Right lung (tissue), 5 donors: ENCODE measurements around the gene VAV3. TPM values are rescaled to one million over a fixed set of nuclear protein-coding genes. Genes with fewer than 3 reads are reported as not detected.
"Not testable (repeated sequence)": the region's sequence is repeated elsewhere in the genome, so short reads cannot be mapped to it uniquely, and the experiment has no call there.

Experiments
- DNase-seq, 2 donors: peaks; one replicate each; pipeline ENCODE4 v3.0.0-alpha.2; 2013
- polyA plus RNA-seq, 5 donors: library from polyadenylated mRNA; unstranded; fragments of 120-200 nt; gene quantifications; one replicate each; pipeline versions ENCODE4 v1.2.1 to v1.2.3, GENCODE V29; 2013; ENCODE audit warnings: inconsistent platforms in 1 of 5, low replicate concordance in 1 of 5; ENCODE audit not compliant: insufficient read length in 5 of 5, insufficient read depth in 1 of 5

Gene VAV3
- polyA plus RNA-seq, 5 donors = 5.9 to 6.8 (median 6.6) TPM

DNA sequence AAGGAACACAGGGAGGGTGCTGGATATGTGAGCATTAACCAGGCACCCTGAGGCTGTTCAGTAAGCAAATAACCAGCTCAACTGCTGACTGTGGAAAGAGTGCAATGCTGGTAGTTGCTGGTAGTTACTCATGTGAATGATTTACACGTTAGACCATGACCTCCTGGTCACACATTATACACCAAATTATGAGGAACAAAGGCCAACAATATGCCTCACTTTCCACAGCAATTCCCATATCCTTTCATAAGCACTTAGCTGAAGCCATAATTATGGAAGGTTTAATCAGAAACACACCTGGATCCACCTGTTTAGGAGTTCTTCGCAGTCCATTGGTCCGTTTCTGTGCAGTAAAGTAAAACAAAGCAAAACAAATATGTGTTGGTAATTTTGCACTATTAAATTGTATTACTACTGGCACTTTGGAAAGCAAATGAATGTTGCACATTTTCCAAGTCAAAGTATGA is 281.8 kb downstream of the VAV3 start:
- DNase-seq = no peak

GRCh38 chr1:107682467-107682866 is 282.5 kb downstream of the VAV3 start:
- no peak for DNase-seq

- no peak for DNase-seq
Measured at GRCh38 chr1:107681001-107681479, 283.9 kb downstream of the VAV3 start.

DNA sequence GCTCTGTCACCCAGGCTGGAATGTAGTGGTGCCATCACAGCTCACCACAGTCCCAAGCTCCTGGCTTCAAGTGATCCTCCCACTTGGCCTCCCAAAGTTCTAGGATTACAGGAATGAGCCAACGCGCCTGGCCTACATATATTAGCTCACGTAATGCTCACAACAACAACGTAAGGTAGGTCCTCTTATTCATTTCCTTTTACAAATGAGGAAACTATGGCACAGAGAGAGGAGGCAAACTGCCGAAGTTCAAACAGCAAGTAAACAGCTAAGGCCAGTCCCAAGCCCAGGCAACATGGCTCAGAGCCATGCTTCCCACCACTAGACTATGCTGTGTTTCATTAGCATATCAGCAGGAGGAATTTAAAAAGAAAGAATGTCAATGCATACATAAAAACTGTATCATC is 284.4 kb downstream of the VAV3 start:
- no peak for DNase-seq

DNA sequence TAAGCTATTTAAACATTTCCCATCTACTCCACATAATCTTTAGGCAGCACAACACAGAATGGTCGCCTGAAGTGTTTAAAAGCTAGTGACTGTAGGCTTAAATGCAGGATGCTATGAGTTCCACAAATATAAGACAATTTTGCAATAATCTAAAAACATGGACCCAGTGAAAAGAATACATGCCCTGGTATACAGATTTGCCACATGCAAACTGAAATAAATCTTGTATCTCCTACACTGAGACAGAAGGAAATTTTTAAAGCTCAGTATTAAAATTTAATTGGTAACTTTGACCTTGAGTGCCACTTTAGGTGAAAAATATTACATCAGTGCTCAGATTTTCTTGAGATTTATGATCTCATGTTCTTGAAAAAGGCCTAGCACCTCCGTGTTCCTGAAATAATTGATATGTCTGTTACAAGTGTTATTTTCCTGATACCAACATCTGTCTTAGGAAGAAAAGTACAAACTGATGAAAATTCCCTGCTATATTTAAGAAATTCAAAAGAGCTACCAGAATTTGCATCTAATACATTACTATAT is 285.5 kb downstream of the VAV3 start:
- no peak for DNase-seq

- no peak for DNase-seq
Measured at GRCh38 chr1:107678993-107679392, 286.0 kb downstream of the VAV3 start.

- DNase-seq = no peak
Measured at GRCh38 chr1:107677697-107678096, 287.3 kb downstream of the VAV3 start.

- DNase-seq = no peak
Measured at GRCh38 chr1:107674486-107674885, 290.5 kb downstream of the VAV3 start.

DNA sequence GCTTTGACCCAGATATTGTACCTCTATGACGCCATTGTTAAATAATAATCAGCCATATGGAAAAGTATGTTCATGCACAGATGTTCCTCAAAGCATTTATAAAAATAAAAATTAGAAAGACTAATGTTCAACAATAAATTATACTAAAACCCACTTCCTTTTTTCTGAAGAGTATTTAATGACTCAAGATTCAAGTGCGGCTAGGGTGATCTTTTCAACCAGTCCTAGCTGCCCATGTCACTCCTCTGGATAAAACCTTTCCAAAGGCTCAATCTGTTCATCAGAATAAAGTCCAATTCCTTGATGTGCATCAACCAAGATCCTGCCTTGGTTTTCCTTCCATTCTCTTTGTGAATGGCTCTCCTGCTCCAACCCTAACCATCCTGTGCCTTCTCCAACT is 292.0 kb downstream of the VAV3 start:
- DNase-seq = no peak

DNA sequence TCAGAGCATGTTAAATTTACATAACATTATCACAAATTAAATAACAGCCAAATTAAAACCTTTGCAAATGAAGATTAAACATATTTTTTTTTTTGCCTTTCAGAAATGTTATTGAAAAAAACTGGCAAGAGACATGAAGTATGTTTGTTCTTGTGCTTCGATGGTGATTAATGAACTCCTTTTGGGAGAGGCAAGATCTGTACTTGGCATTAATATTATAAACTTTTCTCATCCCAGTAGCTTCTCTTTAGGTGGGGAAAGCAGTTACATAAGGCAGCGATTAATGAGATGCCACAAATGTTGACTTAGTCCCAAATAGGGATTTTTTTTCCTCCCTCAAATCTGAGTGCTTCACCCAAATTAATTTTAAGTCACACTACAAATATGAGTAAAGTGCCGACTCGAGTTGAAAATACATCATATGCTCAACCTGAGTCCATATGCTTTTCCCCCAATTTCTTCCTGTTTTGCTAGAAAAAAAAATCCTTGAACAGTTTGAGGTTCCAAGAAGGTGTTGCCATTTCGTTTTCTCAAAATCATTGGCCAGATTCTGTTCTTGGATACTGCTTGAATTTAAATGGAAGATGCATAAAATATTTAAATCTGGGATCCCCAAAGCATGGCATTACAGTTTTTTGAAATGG is 294.5 kb downstream of the VAV3 start:
- peak in 1 of 2 donors; percentile 11 for DNase-seq

DNA sequence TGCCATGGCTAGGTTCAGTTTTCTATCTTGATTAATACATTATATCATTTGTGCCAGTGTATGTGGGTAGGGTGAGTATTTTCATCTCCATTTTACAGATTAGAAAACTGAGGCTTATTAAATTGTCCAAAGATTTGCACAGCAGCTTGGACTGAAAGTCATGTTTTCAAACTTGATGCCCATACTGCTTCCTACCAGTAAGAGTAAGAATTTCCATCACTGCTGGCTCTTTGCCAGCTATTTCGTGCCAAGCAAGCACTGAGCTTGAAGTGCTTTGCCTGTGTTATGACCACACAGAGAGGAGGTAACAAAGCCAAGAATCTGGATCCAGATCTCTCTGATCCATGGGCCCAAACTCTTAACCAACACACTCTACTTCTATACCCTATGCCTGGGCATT is 295.0 kb downstream of the VAV3 start:
- DNase-seq = peak; percentile 42 to 44

GRCh38 chr1:107668762-107669161 is 296.2 kb downstream of the VAV3 start:
- DNase-seq = no peak

DNA sequence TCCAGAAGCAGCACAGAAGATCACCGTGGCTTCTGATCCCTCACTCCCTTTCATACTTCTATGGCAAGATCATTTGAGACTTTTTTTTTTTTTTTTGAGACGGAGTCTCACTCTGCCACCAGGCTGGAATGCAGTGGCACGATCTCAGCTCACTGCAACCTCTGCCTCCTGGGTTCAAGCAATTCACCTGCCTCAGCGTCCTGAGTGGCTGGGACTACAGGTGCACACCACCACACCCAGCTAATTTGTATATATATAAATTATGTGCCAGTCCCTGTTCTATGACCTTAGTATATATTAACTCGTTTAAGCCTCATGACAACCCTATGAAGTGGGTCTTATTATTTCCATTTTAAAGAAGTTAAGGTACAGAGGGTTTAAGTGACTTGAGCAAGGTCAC is 298.5 kb downstream of the VAV3 start:
- no peak for DNase-seq

DNA sequence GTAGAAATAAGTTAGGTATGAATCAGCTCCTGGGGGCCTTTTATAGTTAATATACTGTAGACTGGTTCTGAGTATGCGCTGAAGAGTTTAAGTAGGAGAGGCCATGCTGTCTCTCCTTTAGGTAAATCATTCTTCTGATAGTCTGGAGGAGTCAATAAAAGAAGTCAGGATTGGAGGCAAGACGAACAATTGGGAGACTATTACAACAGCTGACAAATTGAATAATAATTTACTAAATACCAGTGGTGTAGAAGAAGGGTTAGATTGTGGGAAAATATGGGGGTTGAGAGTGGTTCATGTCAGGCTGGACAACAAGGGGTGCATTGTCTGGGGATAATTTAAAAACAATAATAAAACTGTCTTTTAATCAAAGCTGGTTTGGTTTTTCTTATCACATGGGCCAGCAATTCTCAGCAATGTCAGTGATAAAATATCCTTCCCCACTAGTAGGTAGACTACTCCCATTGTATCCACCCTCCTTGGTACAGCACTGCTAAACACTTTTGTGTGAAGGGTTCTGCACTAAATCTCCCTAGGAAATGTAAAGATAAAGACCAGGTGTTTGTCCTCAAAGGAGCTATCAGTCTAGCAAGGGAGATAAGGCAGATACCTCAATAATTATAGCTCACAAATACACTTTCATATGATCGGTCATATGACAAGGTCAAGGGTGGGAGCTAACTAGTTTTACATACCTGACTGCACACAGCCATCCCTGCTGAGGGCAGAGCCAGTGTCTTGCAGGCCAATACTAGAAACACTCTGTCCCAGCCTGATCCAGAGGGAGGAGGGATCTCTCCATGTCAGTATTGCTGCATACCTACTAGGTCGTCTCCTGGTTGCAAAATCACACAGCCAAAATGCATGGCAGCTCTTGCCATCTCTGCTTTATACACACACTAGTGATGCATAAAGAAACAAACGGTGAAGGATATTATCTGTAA is 299.7 kb downstream of the VAV3 start:
- DNase-seq = no peak

DNA sequence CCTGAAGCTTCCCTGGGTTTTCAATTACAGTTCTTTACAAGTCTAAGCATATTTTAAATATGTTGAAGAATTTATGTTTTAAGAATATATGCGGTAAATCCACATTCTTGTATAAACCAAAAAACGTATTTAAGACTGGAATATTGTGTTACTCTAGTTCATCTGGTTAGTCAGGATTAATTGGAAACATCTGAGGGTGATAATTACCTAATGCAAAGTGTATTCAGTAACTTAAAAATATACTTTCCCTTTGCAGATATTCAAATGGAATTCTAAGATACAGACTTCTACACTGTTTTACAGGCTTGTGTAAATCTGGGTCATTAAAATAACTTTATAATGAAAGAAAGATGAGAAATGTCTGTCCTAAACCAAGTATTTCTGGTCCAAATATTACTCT is 302.0 kb downstream of the VAV3 start:
- no peak for DNase-seq

GRCh38 chr1:107661158-107661557 is 303.8 kb downstream of the VAV3 start:
- DNase-seq = no peak

DNA sequence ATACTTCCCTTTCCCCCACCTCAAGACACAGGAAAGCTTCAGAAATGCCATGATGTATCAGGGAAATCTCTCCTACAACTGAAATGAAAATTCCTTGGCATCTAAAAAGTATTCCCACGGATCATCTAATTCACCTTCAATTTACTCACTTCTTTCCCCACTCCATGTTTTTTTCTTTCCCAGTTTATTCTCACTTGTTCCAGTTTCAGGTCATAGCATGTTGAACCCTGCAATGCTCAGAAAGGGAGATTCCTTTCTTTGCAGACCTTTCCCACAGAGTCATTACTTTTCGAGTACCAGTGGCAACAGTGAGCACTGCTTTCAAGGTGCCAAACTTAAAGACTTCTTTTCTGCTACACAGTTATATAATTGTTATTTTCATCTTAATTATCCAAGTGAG is 305.0 kb downstream of the VAV3 start:
- no peak for DNase-seq

- no peak for DNase-seq
Measured at GRCh38 chr1:107657356-107657755, 307.6 kb downstream of the VAV3 start.

DNA sequence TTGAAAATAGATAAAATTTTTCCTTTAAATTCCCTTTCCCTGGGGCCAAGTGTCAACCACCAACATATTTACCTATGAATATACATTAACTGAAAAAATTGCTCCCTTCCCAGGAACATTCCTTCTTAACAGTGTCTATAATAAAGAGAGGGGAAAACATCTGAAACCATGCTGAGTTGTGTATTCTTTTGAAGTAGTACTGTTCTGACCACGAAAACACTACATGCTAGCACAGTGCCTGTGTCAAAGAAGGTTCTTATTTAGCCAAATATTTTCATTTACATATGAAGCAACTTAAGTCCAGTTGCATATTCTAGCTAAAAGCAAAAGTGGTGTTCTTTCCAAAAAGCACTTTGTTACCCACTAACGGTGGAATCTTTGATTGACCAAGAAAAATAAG is 311.2 kb downstream of the VAV3 start:
- no peak for DNase-seq

DNA sequence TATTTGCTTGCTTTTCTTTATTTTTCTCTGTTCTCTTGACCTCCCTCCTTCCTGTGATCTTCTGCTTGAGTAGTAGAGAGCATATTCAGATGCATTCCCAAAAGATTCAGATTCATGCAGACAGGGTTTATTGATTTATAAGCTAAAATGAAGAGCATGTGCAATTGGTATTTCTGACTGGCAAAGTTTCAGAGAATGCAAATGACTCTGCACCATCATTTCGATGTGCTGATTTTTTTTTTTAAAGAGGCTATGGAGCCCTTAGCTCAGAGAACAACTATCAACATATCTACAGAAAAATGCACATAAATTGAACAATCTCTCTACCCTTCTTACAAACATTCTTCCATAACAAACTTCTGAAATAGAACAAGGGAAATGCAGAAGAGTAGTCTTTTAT is 312.0 kb downstream of the VAV3 start:
- no peak for DNase-seq

DNA sequence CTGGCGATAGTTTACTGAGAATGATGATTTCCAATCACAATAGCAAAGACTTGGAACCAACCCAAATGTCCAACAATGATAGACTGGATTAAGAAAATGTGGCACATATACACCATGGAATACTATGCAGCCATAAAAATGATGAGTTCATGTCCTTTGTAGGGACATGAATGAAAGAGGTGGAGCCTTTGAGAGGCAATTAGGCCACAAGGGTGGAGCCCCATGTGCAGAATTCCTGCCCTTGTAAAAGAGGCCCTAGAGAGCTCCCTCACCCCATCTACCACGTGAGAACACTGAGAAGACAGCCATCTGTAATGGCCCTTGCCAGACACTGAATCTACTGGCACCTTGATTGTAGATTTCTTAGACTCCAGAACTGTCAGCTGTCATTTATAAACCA is 314.2 kb downstream of the VAV3 start:
- DNase-seq = not testable (repeated sequence)

- DNase-seq = no peak
Measured at GRCh38 chr1:107649023-107649422, 316.0 kb downstream of the VAV3 start.

DNA sequence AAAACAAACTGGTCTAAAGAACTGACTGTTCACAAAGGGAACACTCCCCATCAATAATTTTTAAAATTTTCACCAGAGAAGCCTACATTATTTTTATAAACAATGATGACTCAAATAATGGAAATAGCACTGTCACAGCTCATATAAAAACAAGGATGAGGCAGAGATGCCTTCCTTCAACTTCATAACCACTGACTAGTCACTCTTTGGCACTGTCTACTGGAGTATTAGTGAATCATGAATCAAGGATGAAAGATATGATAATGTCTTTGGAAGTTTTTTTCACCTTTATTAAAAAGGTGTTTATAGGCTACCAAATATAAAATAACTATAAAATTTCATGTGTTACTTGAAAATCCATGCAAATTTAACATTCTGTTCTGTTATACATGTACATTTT is 316.9 kb downstream of the VAV3 start:
- no peak for DNase-seq
